HepG2 (cell line): Measurements from ENCODE around the gene ETV3L. TPM values are rescaled to one million over a fixed set of nuclear protein-coding genes. Genes with fewer than 3 reads are reported as not detected.
A peak's percentile ranks its signal among the peaks of the same experiment; 100 is the strongest.

Source experiments
- ATAC-seq: fragments of 200-7000 bp; cut with Tn5 transposase; 3 replicates; pipeline ENCODE4 v1.9.1; 2020; ENCODE audit warnings: mild to moderate bottlenecking, moderate library complexity
- BruUV-seq: library from RNA; stranded (reverse); fragments of 400-500 nt; replicated peaks from 2 replicates; lab custom pipeline; 2021; lab: Mats Ljungman, UMichigan
- CTCF ChIA-PET: fragments of 300-600 bp; formaldehyde crosslinking; extraction: SDS; loops from one replicate; lab custom pipeline; 2021; ENCODE audit warnings: low total read pairs, inconsistent platforms, low intra/inter-chr PET ratio; lab: Yijun Ruan, JAX
- POLR2A ChIA-PET: fragments of 350-600 bp; sonication (Branson Sonifier 250); formaldehyde crosslinking; loops from one replicate; lab custom pipeline; 2020; ENCODE audit warnings: antibody characterized with exemption, inconsistent platforms; lab: Yijun Ruan, JAX
- DNase-seq: peaks from one replicate; pipeline ENCODE4 v3.0.0-alpha.2; 2015; ENCODE audit warnings: low spot score
- FAIRE-seq: peaks from 3 replicates; lab custom pipeline; 2011; peaks lifted over from hg19 to GRCh38; lab: Jason Lieb, UNC
- H2AFZ ChIP-seq: one replicate; pipeline ENCODE4 v1.6.1; 2011; ENCODE audit warnings: low read length, inconsistent platforms
- H3K27ac ChIP-seq: fragments of 300-600 bp; 3 replicates; pipeline ENCODE4 v1.8.0; 2011; ENCODE audit warnings: mixed run types, mild to moderate bottlenecking, mixed read lengths, low read length, inconsistent platforms; ENCODE audit not compliant: insufficient read depth; ENCODE audit errors: extremely low read length
- H3K27me3 ChIP-seq, 2 experiments: fragments of 200-600 bp in 1 of 2; 2 replicates in 1 of 2; 3 replicates in 1 of 2; pipeline versions ENCODE4 v1.6.0 to v1.8.0; 2011; ENCODE audit warnings: low read length in 2 of 2, mild to moderate bottlenecking in 2 of 2, moderate library complexity in 2 of 2, inconsistent platforms in 1 of 2; ENCODE audit not compliant: insufficient read depth in 2 of 2, control insufficient read depth in 1 of 2
- H3K36me3 ChIP-seq, 2 experiments: fragments of 200-600 bp in 1 of 2; replicated peaks in 1 of 2; 2 replicates in 1 of 2; 3 replicates in 1 of 2; pipeline versions ENCODE4 v1.5.1 to v1.8.0; 2011; ENCODE audit warnings: low read length in 2 of 2, inconsistent platforms in 1 of 2; ENCODE audit not compliant: insufficient read depth in 2 of 2, control insufficient read depth in 1 of 2
- H3K4me1 ChIP-seq: 2 replicates; pipeline ENCODE4 v1.5.1; 2012; ENCODE audit warnings: low read length, inconsistent platforms; ENCODE audit not compliant: insufficient read depth
- H3K4me2 ChIP-seq: 2 replicates; pipeline ENCODE4 v1.6.0; 2011; ENCODE audit warnings: low read depth, low read length, inconsistent platforms
- H3K4me3 ChIP-seq, 3 experiments: fragments of 200-600 bp in 1 of 3; sonication (generic), shearing (Covaris generic) in 1 of 3; replicated peaks in 1 of 3; 2 replicates each; pipeline ENCODE4 v1.5.1; 2011 to 2016; ENCODE audit warnings: low read length in 3 of 3, inconsistent platforms in 2 of 3, low read depth in 2 of 3, mild to moderate bottlenecking in 2 of 3, control low read depth in 1 of 3, mixed read lengths in 1 of 3; ENCODE audit not compliant: insufficient read depth in 1 of 3
- H3K79me2 ChIP-seq: one replicate; pipeline ENCODE4 v1.6.1; 2011; ENCODE audit warnings: low read length, inconsistent platforms; ENCODE audit not compliant: insufficient read depth
- H3K9ac ChIP-seq: 2 replicates; pipeline ENCODE4 v1.6.0; 2011; ENCODE audit warnings: mild to moderate bottlenecking, low read depth, low read length, inconsistent platforms; ENCODE audit not compliant: insufficient read depth
- H3K9me3 ChIP-seq: 2 replicates; pipeline ENCODE4 v1.5.1; 2012; ENCODE audit warnings: mild to moderate bottlenecking, low read length
- H4K20me1 ChIP-seq: 2 replicates; pipeline ENCODE4 v1.6.0; 2011; ENCODE audit warnings: inconsistent platforms, mild to moderate bottlenecking, low read length, moderate library complexity; ENCODE audit not compliant: insufficient read depth
- ARNT2 ChIP-seq: sonication (generic); formaldehyde crosslinking; IDR thresholded peaks from 2 replicates; pipeline ENCODE4 v1.8.0; 2022; ENCODE audit warnings: mild to moderate bottlenecking, low read depth, missing genetic modification reagents, moderate library complexity
- CEBPB ChIP-seq: IDR thresholded peaks from 2 replicates; pipeline ENCODE4 v1.6.1; 2011; ENCODE audit warnings: low read depth, low read length, improper control_type of control experiment, borderline replicate concordance
- CEBPG ChIP-seq: IDR thresholded peaks from 2 replicates; pipeline ENCODE4 v1.6.1; 2016
- FOXO4 ChIP-seq: sonication (generic); formaldehyde crosslinking; conservative IDR thresholded peaks from 2 replicates; pipeline ENCODE4 v1.8.1; 2023; ENCODE audit warnings: missing genetic modification reagents
- KAT8 ChIP-seq: IDR thresholded peaks from 2 replicates; pipeline ENCODE4 v1.6.1; 2016; ENCODE audit warnings: missing genetic modification reagents, missing compliant biosample characterization
- KLF12 ChIP-seq: sonication (generic); formaldehyde crosslinking; IDR thresholded peaks from 2 replicates; pipeline ENCODE4 v1.4.0; 2020; ENCODE audit warnings: missing genetic modification reagents, borderline replicate concordance
- TARDBP ChIP-seq: sonication (generic); formaldehyde crosslinking; IDR thresholded peaks from 2 replicates; pipeline ENCODE4 v1.8.0; 2022; ENCODE audit warnings: mild to moderate bottlenecking, missing genetic modification reagents
- ZMAT3 ChIP-seq: sonication (generic); formaldehyde crosslinking; conservative IDR thresholded peaks from 2 replicates; pipeline ENCODE4 v1.7.0; 2021; ENCODE audit warnings: missing genetic modification reagents
- WGBS: methylation state at CpG from one replicate; pipeline ENCODE4 v1.1.6; 2017; ENCODE audit warnings: low lambda C conversion rate; 5-methylcytosine and 5-hydroxymethylcytosine counted together
- in situ Hi-C: cut with HindIII; loops from 2 replicates; pipeline ENCODE4 v1.10.0; 2017; ENCODE audit warnings: low pct_unique_long_range_greater_than_20kb; ENCODE audit not compliant: extremely low pct_ligation_motif_present
- intact Hi-C: fragments of 100-400 bp; cut with micrococcal nuclease; formaldehyde crosslinking; loops from one replicate; pipeline ENCODE4 v1.10.0; 2022; ENCODE audit not compliant: unreplicated experiment
- polyA plus RNA-seq, 8 experiments: library from polyadenylated mRNA; depleted of rRNA in 3 of 8; stranded (reverse) in 7 of 8; unstranded in 1 of 8; fragments of >200 nt; fragmentation: Illumina TruSeq in 4 of 8; extraction: Trizol in 4 of 8; gene quantifications; 2 replicates each; pipeline versions ENCODE4 v1.2.1 to v1.2.3, GENCODE V29; 2011 to 2016; ENCODE audit warnings: low read depth in 4 of 8, missing spikeins in 1 of 8, mixed read lengths in 1 of 8; ENCODE audit not compliant: insufficient read depth in 1 of 8
- total RNA-seq, 5 experiments: library from RNA; depleted of rRNA; stranded (reverse); fragments of >200 nt; fragmentation: Illumina TruSeq; extraction: Trizol; gene quantifications; 2 replicates each; pipeline ENCODE4 v1.2.3, GENCODE V29; 2016; ENCODE audit warnings: low read depth in 1 of 5
- TF ChIP-seq, protein P1 (sequence below): sonication (generic); formaldehyde crosslinking; IDR thresholded peaks from 2 replicates; pipeline ENCODE4 v1.4.0; 2020; ENCODE audit warnings: missing genetic modification reagents, mild to moderate bottlenecking, borderline replicate concordance

Gene ETV3L
- total and polyA plus RNA-seq, 2 of the 13 experiments (the other 11 are each of a cell fraction or from before 2014, with no cell fraction given), result not detected

- no peak for FAIRE-seq
- CTCF ChIA-PET, result interaction anchor here (0.6 kb wide), 1 partner anchor 69 kb away, joined by 3 read pairs; no protein-coding TSS in a partner anchor
Measured at GRCh38 chr1:157086299-157086698, 13.3 kb downstream of the ETV3L start.

DNA sequence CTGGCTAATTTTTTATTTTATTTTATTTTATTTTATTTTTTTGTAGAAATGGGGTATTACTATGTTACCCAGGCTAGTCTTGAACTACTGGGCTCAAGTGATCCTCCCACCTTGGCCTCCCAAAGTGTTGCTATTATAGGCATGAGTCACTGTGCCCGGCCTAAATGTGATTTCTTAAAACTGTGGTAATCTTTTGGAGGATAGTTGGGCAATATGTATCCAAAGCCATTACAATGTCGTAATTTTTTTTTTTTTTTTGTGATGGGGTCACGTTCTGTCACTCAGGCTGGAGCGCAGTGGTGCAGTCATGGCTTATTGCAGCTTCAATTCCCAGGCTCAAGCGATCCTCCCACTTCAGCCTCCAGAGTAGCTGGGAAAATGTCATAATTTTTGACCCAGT is 14.2 kb downstream of the ETV3L start:
- H3K4me3 ChIP-seq, result no peak overlapping the region
- no peak overlapping the region for H3K4me2 ChIP-seq
- 4% methylated on average over 5 of the region's 5 CpGs for WGBS
- no peaks in the 10 kb centered on the region for H3K9me3 ChIP-seq
- no peak for ATAC-seq
- H3K36me3 ChIP-seq, result no peaks in the 10 kb centered on the region
- TF ChIP-seq FOXO4 (no peak), CEBPB (0 out of 2 replicates have a peak, but pooled peaks have one; percentile 22)
- TF ChIP-seq, all 625 proteins: peak for 1
- Histone ChIP-seq H3K4me1 (peaks cover 17% of the 10 kb centered on the region), H3K79me2 (no peaks in the 10 kb centered on the region), H2AFZ (no peak overlapping the region), H4K20me1 (no peaks in the 10 kb centered on the region), H3K9ac (no peak overlapping the region), H3K27me3 (peaks cover 0 to 2% of the 10 kb centered on the region in 2 experiments; a peak in 2 of 5 replicates), H3K27ac (no peak overlapping the region)
- no peak for DNase-seq
- in situ Hi-C loops, result no loop called here
- ChIA-PET POLR2A (no interaction called here), CTCF (no interaction called here)
- intact Hi-C loops, result no loop called here
- BruUV-seq, result no TSS peak
- no peak for FAIRE-seq

More at GRCh38 chr1:157086299-157086698, 13.3 kb downstream of the ETV3L start:
- intact Hi-C loops, result no loop called here
- Histone ChIP-seq H3K9me3 (no peaks in the 10 kb centered on the region), H3K9ac (no peak overlapping the region), H3K27ac (no peak overlapping the region), H4K20me1 (no peaks in the 10 kb centered on the region), H3K4me1 (peaks cover 17% of the 10 kb centered on the region), H3K4me2 (no peak overlapping the region; the same call in 1 of the 2 replicates), H3K79me2 (no peaks in the 10 kb centered on the region), H3K27me3 (peaks cover 0 to 11% of the 10 kb centered on the region in 2 experiments; a peak in 2 of 5 replicates), H3K4me3 (no peak overlapping the region), H2AFZ (no peak overlapping the region), H3K36me3 (no peaks in the 10 kb centered on the region)
- TF ChIP-seq TARDBP (CRISPR knock-in tag) (no peak), KLF12 (CRISPR knock-in tag) (no peak), KAT8 (no peak), ZMAT3 (no peak), ARNT2 (CRISPR knock-in tag) (no peak), CEBPG (CRISPR knock-in tag) (peak; percentile 40; the same call in 1 of the 2 replicates)
- TF ChIP-seq, protein P1, sequence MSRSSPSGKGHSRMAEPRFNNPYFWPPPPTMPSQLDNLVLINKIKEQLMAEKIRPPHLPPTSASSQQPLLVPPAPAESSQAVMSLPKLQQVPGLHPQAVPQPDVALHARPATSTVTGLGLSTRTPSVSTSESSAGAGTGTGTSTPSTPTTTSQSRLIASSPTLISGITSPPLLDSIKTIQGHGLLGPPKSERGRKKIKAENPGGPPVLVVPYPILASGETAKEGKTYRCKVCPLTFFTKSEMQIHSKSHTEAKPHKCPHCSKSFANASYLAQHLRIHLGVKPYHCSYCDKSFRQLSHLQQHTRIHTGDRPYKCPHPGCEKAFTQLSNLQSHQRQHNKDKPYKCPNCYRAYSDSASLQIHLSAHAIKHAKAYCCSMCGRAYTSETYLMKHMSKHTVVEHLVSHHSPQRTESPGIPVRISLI (CRISPR knock-in tag), result peak; percentile 45; the same call in 1 of the 2 replicates
- POLR2A ChIA-PET, result no interaction called here
- no peak for DNase-seq
- 6% methylated on average over 6 of the region's 6 CpGs for WGBS
- in situ Hi-C loops, result no loop called here
- ATAC-seq, result no peak
- no TSS peak for BruUV-seq
